ENCODE measurements around the gene TMEM114. TPM values are rescaled to one million over a fixed set of nuclear protein-coding genes. Genes with fewer than 3 reads are reported as not detected.

The TMEM114 gene
- total RNA-seq, 1 experiment from 2014 or later = not detected

DNA sequence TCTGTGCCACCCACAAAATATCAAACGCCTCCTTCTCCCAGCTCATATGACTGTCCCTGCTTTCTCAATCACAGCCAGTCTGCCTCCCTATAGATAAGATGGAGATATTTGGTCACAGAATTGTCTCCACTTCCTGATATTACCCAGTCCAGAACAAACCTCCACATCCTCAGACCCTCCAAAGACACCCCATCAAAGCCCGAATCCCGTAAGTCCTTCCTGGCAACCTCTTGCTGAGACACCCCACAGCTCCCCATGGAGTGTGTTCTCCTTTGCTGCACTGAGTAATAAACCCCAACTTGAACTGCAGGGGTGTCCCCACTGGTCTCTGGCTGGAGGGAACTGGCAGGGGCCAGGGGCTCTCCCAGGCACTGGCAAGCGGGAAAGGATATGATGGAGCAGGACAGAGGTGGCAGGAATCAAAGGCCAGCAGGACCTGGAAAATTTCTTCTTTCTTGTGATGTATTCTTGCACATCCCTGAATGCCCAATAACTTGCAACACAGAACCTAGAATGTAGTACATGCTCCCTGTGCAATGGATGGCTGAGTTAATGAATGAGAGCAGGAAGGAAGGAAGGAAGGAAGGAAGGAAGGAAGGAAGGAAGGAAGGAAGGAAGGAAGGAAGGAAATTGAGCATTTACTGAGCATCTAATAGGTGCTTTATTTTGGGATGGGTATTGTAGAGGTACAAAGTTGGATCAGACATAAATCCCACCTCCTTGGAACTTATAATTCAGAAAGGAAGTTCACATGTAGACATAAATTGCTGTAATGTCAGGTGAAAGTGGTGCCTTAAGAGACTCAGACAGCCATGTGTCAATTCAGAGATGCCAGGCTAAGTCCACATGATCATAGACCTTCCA lies 13.9 kb downstream of the TMEM114 start:
- intact Hi-C loops (cut with micrococcal nuclease) = no loop called here
- H3K36me3 ChIP-seq (ENCODE audit: control insufficient read depth in 1 of 2, insufficient read depth in 2 of 2, low read length in 2 of 2) = no peaks in the 10 kb centered on the region
- BruUV-seq (replicated peaks) = no TSS peak
- no peak overlapping the region for H3K4me2 ChIP-seq (ENCODE audit: low read length)
- peaks cover 22% of the 10 kb centered on the region; the same call in 1 of the 2 replicates for H3K27me3 ChIP-seq (ENCODE audit: insufficient read depth, low read length)
- no peak for TF ChIP-seq POLR2A (IDR thresholded peaks at IDR 0.05; ENCODE audit: borderline replicate concordance, extremely low read depth, insufficient read depth, insufficient read length)
- TF ChIP-seq REST (IDR thresholded peaks at IDR 0.05; ENCODE audit: low read depth) = no peak
- TF ChIP-seq ZBTB33 (IDR thresholded peaks at IDR 0.05; ENCODE audit: extremely low read depth, insufficient replicate concordance, low read length) = no peak
- TF ChIP-seq JUND (IDR thresholded peaks at IDR 0.05) = no peak
- no peak for TF ChIP-seq ZNF274 (IDR thresholded peaks at IDR 0.05; ENCODE audit: low read depth, low read length)
- no peak for TF ChIP-seq ZFX (IDR thresholded peaks at IDR 0.05)
- POLR2A ChIA-PET = no interaction called here
- no peak overlapping the region for H3K9ac ChIP-seq (ENCODE audit: low read length)
- no peaks in the 10 kb centered on the region for H3K79me2 ChIP-seq (ENCODE audit: insufficient read depth, low read length)
- ATAC-seq (no peak), DNase-seq (ENCODE audit: low read depth, low spot score) (no peak)
- no peak overlapping the region for H3K27ac ChIP-seq (ENCODE audit: low read depth, low read length)
- CTCF ChIA-PET = interaction anchor here (1.7 kb wide), 1 partner anchor 558 kb away, joined by 4 read pairs; no protein-coding TSS in a partner anchor
- H3K4me1 ChIP-seq (ENCODE audit: control insufficient read depth in 1 of 2, insufficient read depth in 2 of 2, low read length in 2 of 2) = no peaks in the 10 kb centered on the region
- no peaks in the 10 kb centered on the region for H3K9me3 ChIP-seq (ENCODE audit: control insufficient read depth in 1 of 2, insufficient read depth in 1 of 2, low read depth in 1 of 2, low read length in 2 of 2)
- H2AFZ ChIP-seq (ENCODE audit: low read depth, low read length, poor library complexity, severe bottlenecking) = no peak overlapping the region
- RAD21 ChIA-PET (ENCODE audit: low non-redundant PET in 1 of 2, low total read pairs in 2 of 2, uncharacterized antibody in 2 of 2, unreplicated experiment in 2 of 2) = no interaction called here
- no peak overlapping the region for H3K4me3 ChIP-seq (replicated peaks in 1 of 2; ENCODE audit: low read depth in 1 of 2, low read length in 2 of 2)
- no peaks in the 10 kb centered on the region for H3K9me2 ChIP-seq (ENCODE audit: insufficient read depth)
- H4K20me1 ChIP-seq (ENCODE audit: insufficient read depth) = no peaks in the 10 kb centered on the region

Data from HCT116 (cell line).